Brain pericyte (primary cell): ENCODE measurements around the gene MAN1A1.
"Not testable (repeated sequence)": the region's sequence is repeated elsewhere in the genome, so short reads cannot be mapped to it uniquely, and the experiment has no call there.

Experiments
- DNase-seq: peaks from one replicate; pipeline ENCODE4 v3.0.0-alpha.2; 2012; ENCODE audit warnings: low read depth, low spot score

MAN1A1 gene

GRCh38 chr6:119173249-119174084 is 176.1 kb downstream of the MAN1A1 start:
- no peak for DNase-seq

- DNase-seq = peak; percentile 29
Observed at GRCh38 chr6:119172824-119173223, 176.7 kb downstream of the MAN1A1 start.

GRCh38 chr6:119171864-119172588 is 177.5 kb downstream of the MAN1A1 start:
- DNase-seq = no peak

GRCh38 chr6:119171088-119171841 is 178.3 kb downstream of the MAN1A1 start:
- no peak for DNase-seq

- DNase-seq = no peak
Observed at GRCh38 chr6:119170447-119171087, 179.0 kb downstream of the MAN1A1 start.

GRCh38 chr6:119170103-119170446 is 179.5 kb downstream of the MAN1A1 start:
- DNase-seq = no peak

- DNase-seq = not testable (repeated sequence)
Observed at GRCh38 chr6:119169355-119169754, 180.2 kb downstream of the MAN1A1 start.

GRCh38 chr6:119166024-119166784 is 183.4 kb downstream of the MAN1A1 start:
- no peak for DNase-seq

GRCh38 chr6:119163006-119163405 is 186.6 kb downstream of the MAN1A1 start:
- no peak for DNase-seq

- DNase-seq = no peak
Observed at GRCh38 chr6:119162134-119162775, 187.3 kb downstream of the MAN1A1 start.

GRCh38 chr6:119161438-119161837 is 188.1 kb downstream of the MAN1A1 start:
- no peak for DNase-seq

- no peak for DNase-seq
Observed at GRCh38 chr6:119160911-119161310, 188.7 kb downstream of the MAN1A1 start.

- no peak for DNase-seq
Observed at GRCh38 chr6:119158057-119158848, 191.3 kb downstream of the MAN1A1 start.

GRCh38 chr6:119157506-119157815 is 192.1 kb downstream of the MAN1A1 start:
- no peak for DNase-seq

- DNase-seq = no peak
Observed at GRCh38 chr6:119156757-119157505, 192.6 kb downstream of the MAN1A1 start.

- not testable (repeated sequence) for DNase-seq
Observed at GRCh38 chr6:119156082-119156481, 193.5 kb downstream of the MAN1A1 start.

GRCh38 chr6:119152187-119152586 is 197.4 kb downstream of the MAN1A1 start:
- no peak for DNase-seq

- DNase-seq = no peak
Observed at GRCh38 chr6:119148825-119149525, 200.6 kb downstream of the MAN1A1 start.
